Type B pancreatic cell (in vitro differentiated cells): Measurements from ENCODE around the gene KHNYN. TPM values are rescaled to one million over a fixed set of nuclear protein-coding genes. Genes with fewer than 3 reads are reported as not detected.

Experiments used
- DNase-seq: peaks from one replicate; pipeline ENCODE4 v3.0.0; 2021; ENCODE audit warnings: mixed read lengths; ENCODE audit not compliant: unreplicated experiment; ENCODE audit errors: extremely low spot score
- H3K27ac Mint-ChIP-seq: 2 replicates; pipeline ENCODE4 v1.8.0; 2021; ENCODE audit warnings: mild to moderate bottlenecking, mixed read lengths
- H3K27me3 Mint-ChIP-seq: 2 replicates; pipeline ENCODE4 v1.8.0; 2021; ENCODE audit warnings: mixed read lengths
- H3K36me3 Mint-ChIP-seq: 2 replicates; pipeline ENCODE4 v1.8.0; 2021; ENCODE audit warnings: mixed read lengths
- H3K4me1 Mint-ChIP-seq: one replicate; pipeline ENCODE4 v1.8.0; 2021; ENCODE audit warnings: mixed read lengths; ENCODE audit not compliant: unreplicated experiment
- H3K4me3 Mint-ChIP-seq: 2 replicates; pipeline ENCODE4 v1.8.0; 2021; ENCODE audit warnings: mild to moderate bottlenecking, mixed read lengths
- H3K9me3 Mint-ChIP-seq: 2 replicates; pipeline ENCODE4 v1.8.0; 2021; ENCODE audit warnings: mixed read lengths
- total RNA-seq: library from RNA; stranded (reverse); gene quantifications from 2 replicates; pipeline ENCODE4 v1.2.1, GENCODE V29; 2021; ENCODE audit warnings: low replicate concordance
- TF ChIP-seq, protein P1 (sequence below): fragments of 200-600 bp; sonication (generic); conservative IDR thresholded peaks from 2 replicates; pipeline ENCODE4 v1.5.0; 2021; ENCODE audit warnings: antibody characterized with exemption, mild to moderate bottlenecking

KHNYN gene
- total RNA-seq, 1 donor from 2014 or later: 81.3 TPM

- Mint-ChIP-seq H3K4me1 (no peaks in the 10 kb centered on the region), H3K4me3 (no peak overlapping the region), H3K36me3 (no peaks in the 10 kb centered on the region), H3K9me3 (no peaks in the 10 kb centered on the region), H3K27ac (no peak overlapping the region), H3K27me3 (no peaks in the 10 kb centered on the region)
- no peak for DNase-seq
- TF ChIP-seq, protein P1, sequence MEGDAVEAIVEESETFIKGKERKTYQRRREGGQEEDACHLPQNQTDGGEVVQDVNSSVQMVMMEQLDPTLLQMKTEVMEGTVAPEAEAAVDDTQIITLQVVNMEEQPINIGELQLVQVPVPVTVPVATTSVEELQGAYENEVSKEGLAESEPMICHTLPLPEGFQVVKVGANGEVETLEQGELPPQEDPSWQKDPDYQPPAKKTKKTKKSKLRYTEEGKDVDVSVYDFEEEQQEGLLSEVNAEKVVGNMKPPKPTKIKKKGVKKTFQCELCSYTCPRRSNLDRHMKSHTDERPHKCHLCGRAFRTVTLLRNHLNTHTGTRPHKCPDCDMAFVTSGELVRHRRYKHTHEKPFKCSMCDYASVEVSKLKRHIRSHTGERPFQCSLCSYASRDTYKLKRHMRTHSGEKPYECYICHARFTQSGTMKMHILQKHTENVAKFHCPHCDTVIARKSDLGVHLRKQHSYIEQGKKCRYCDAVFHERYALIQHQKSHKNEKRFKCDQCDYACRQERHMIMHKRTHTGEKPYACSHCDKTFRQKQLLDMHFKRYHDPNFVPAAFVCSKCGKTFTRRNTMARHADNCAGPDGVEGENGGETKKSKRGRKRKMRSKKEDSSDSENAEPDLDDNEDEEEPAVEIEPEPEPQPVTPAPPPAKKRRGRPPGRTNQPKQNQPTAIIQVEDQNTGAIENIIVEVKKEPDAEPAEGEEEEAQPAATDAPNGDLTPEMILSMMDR: no peak
Observed at GRCh38 chr14:24483604-24484252, 54.0 kb downstream of the KHNYN start.

Other genes starting within 250 kb of the KHNYN start
- 49.0 and 67.1 TPM in 2 replicates for gene IPO4, start 241.1 kb upstream of the KHNYN start, total RNA-seq
- 50.5 and 60.7 TPM in 2 replicates for gene TM9SF1, start 234.5 kb upstream of the KHNYN start, total RNA-seq
- gene TSSK4, start 224.3 kb upstream of the KHNYN start, total RNA-seq: 0.48 and 0.53 TPM in 2 replicates
- 44.3 and 47.3 TPM in 2 replicates for gene CHMP4A, start 216.5 kb upstream of the KHNYN start, total RNA-seq
- 16.9 and 22.6 TPM in 2 replicates for gene MDP1, start 213.9 kb upstream of the KHNYN start, total RNA-seq
- 158 and 161 TPM in 2 replicates for gene NEDD8, start 197.6 kb upstream of the KHNYN start, total RNA-seq
- gene GMPR2, start 197.0 kb upstream of the KHNYN start, total RNA-seq: 53.6 and 66.6 TPM in 2 replicates
- 41.0 and 58.6 TPM in 2 replicates for gene TINF2, start 187.3 kb upstream of the KHNYN start, total RNA-seq
- gene TGM1, start 166.8 kb upstream of the KHNYN start, total RNA-seq: 10.1 and 16.6 TPM in 2 replicates
- gene RABGGTA, start 158.4 kb upstream of the KHNYN start, total RNA-seq: 31.1 and 39.2 TPM in 2 replicates
- 31.4 and 32.9 TPM in 2 replicates for gene DHRS1, start 130.2 kb upstream of the KHNYN start, total RNA-seq
- gene NOP9, start 130.1 kb upstream of the KHNYN start, total RNA-seq: 26.2 and 33.9 TPM in 2 replicates
- 4.9 and 11.1 TPM in 2 replicates for gene CIDEB, start 122.0 kb upstream of the KHNYN start, total RNA-seq
- gene LTB4R2, start 119.8 kb upstream of the KHNYN start, total RNA-seq: 6.5 and 9.4 TPM in 2 replicates
- gene LTB4R, start 118.5 kb upstream of the KHNYN start, total RNA-seq: 5.1 and 8.8 TPM in 2 replicates
- gene ADCY4, start 94.9 kb upstream of the KHNYN start, total RNA-seq: 2.2 and 2.5 TPM in 2 replicates
- gene RIPK3, start 90.0 kb upstream of the KHNYN start, total RNA-seq: 5.6 and 7.5 TPM in 2 replicates
- 33.8 and 130 TPM in 2 replicates for gene NFATC4, start 61.8 kb upstream of the KHNYN start, total RNA-seq
- 79.2 and 129 TPM in 2 replicates for gene NYNRIN, start 31.0 kb upstream of the KHNYN start, total RNA-seq
- 1.4 and 2.4 TPM in 2 replicates for gene CBLN3, start 286 bp upstream of the KHNYN start, total RNA-seq
- gene SDR39U1, start 12.8 kb downstream of the KHNYN start, total RNA-seq: 54.1 and 62.1 TPM in 2 replicates
- not detected in 2 replicates for gene CMA1, start 78.3 kb downstream of the KHNYN start, total RNA-seq
- not detected in 2 replicates for gene CTSG, start 146.3 kb downstream of the KHNYN start, total RNA-seq
- not detected in 2 replicates for gene GZMH, start 179.7 kb downstream of the KHNYN start, total RNA-seq
- gene GZMB, start 204.2 kb downstream of the KHNYN start, total RNA-seq: not detected in 2 replicates